ENCODE results near the gene GMEB2.
"Not testable (repeated sequence)": the region's sequence is repeated elsewhere in the genome, so short reads cannot be mapped to it uniquely, and the experiment has no call there.

The GMEB2 gene

DNA sequence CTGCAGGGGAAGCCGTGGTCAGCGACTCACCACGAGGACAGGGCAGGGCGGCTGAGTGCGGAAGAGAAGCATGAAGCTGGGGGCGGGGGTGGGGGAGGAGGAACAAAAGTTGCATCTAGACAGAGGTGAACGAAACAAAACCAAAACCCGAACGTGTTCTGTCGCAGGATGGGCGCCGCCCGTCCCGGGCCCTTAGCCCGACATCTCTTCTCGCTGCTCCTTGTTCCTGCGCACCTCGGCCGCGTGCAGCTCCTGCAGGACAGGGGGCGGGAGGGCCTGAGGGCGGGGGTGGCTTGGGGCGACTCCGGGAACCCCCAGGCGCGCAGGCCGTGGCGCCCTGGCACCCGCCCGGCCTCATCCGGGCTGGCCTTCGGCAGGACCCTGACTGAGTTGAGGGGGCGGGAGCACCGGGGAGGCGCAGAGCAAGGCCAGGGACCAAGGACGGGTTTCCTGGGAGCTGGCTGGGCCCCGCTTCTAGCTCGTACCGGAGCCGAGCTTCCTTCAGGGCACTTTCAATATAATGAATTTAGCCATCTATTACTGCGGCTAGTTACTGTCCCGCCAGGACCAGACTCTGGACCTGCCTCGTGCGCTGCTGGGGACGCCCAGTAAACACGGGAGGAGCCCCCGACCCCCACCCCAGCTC is 14.4 kb upstream of the GMEB2 start:
- Mint-ChIP-seq H3K27me3 (no peaks in the 10 kb centered on the region), H3K4me3 (peak overlapping the region; percentile 82), H3K27ac (ENCODE audit: low read depth) (peak overlapping the region; percentile 90), H3K4me1 (peaks cover 30% of the 10 kb centered on the region), H3K36me3 (ENCODE audit: insufficient read depth) (peaks cover 28% of the 10 kb centered on the region), H3K9me3 (no peaks in the 10 kb centered on the region)
- DNase-seq (ENCODE audit: low spot score in 2 of 2) (peak in 1 of 2 donors; percentile 59), ATAC-seq (replicated peaks; ENCODE audit: extremely low read depth, poor library complexity, severe bottlenecking) (peak; percentile 38)

DNA sequence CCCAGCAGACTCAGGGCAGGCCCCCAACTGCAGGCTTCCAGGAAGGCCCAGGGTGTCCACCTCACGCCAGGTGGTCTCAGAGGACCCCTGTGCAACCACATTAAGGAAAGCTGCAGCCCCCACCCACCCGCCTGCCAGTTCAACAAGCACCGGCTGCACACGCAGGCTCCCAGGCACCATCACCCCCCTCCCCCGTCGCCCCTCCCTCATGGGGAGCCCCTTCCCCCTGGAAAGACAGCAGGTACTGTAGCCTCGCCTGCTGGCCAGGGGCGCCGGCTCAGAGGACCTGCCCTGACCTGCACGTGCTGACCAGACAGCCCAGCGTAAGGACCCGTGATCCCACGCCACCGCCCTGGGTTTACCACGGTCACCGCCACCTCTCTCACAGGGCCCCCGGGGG is 13.8 kb upstream of the GMEB2 start:
- not testable (repeated sequence) for DNase-seq (ENCODE audit: low spot score in 2 of 2); ATAC-seq (replicated peaks; ENCODE audit: extremely low read depth, poor library complexity, severe bottlenecking); H3K27ac Mint-ChIP-seq (ENCODE audit: low read depth); H3K27me3 Mint-ChIP-seq; H3K9me3 Mint-ChIP-seq
- Mint-ChIP-seq H3K4me1 (peaks cover 33% of the 10 kb centered on the region), H3K36me3 (ENCODE audit: insufficient read depth) (peaks cover 30% of the 10 kb centered on the region), H3K4me3 (peak overlapping the region; percentile 82)

DNA sequence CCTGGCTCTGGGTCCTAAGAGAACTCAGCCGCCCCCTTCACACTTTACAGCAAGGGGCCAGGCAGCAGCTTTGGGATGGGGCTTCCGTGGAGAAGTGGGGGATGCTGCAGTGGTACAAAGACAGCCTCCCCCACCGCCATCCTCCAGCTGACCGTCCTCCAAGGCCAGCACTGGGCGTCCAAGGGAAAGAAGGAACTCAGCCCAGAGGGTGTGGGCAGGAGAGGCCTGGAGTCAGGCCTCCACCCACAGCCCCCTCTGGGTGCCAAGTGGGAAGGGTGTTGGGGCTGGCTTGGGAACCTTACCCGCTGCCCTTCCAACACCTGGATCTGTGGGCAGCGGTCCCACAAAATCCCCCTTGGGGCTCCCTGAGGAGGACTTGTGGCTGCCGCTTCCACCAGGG is 13.2 kb upstream of the GMEB2 start:
- no peaks in the 10 kb centered on the region for H3K9me3 Mint-ChIP-seq
- H3K27ac Mint-ChIP-seq (ENCODE audit: low read depth): peak overlapping the region; percentile 100
- peaks cover 36% of the 10 kb centered on the region for H3K4me1 Mint-ChIP-seq
- H3K27me3 Mint-ChIP-seq: no peaks in the 10 kb centered on the region
- DNase-seq (ENCODE audit: low spot score in 2 of 2): no peak
- peak overlapping the region; percentile 82 for H3K4me3 Mint-ChIP-seq
- H3K36me3 Mint-ChIP-seq (ENCODE audit: insufficient read depth): peaks cover 30% of the 10 kb centered on the region
- ATAC-seq (replicated peaks; ENCODE audit: extremely low read depth, poor library complexity, severe bottlenecking): no peak

DNA sequence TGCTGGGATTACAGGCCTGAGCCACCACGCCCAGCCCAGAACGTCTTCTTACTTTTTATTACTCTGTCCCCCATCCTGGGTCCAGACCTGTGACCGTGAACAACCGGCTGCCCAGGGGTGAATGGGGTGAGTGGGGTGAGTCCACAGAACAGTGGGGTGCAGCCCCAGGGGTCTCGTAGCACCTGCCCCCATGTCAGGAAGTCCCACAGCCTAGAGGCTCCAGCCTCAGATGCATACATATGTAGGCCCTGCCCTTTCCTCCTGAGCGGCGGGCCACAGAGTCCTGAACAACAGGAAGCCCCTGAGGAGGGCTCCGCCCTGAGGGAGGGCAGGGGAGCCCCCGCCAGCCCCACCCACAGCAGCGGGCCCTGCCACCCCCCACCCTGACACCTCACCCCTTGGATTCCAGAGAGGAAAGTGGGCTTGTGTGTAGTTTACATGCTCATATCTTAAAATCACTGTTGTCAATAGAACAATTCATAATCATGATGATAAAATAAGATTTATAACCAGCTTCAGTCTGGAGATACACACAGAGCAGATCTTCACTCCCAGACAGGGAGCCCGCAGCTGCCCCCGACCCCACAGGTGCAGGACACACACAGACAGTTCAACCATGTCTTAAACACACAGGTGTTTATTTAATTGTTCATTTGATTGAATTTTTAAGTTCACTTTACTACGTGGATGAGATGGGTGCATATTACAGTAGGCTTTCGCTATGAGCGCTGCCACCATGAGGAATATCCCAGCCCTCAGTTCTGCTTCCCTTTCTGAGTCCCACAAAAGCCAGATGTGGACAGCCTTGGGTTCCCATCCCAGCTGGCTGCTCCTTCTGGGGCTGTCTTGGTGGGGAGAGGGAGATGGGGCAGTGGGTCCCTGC is 12.4 kb upstream of the GMEB2 start:
- Mint-ChIP-seq H3K9me3 (no peaks in the 10 kb centered on the region), H3K36me3 (ENCODE audit: insufficient read depth) (peaks cover 30% of the 10 kb centered on the region), H3K4me3 (peak overlapping the region; percentile 82), H3K4me1 (peaks cover 36% of the 10 kb centered on the region), H3K27ac (ENCODE audit: low read depth) (peak overlapping the region; percentile 100), H3K27me3 (no peaks in the 10 kb centered on the region)
- ATAC-seq (replicated peaks; ENCODE audit: extremely low read depth, poor library complexity, severe bottlenecking): peak; percentile 28
- DNase-seq (ENCODE audit: low spot score in 2 of 2): peak in 1 of 2 donors; percentile 63

DNA sequence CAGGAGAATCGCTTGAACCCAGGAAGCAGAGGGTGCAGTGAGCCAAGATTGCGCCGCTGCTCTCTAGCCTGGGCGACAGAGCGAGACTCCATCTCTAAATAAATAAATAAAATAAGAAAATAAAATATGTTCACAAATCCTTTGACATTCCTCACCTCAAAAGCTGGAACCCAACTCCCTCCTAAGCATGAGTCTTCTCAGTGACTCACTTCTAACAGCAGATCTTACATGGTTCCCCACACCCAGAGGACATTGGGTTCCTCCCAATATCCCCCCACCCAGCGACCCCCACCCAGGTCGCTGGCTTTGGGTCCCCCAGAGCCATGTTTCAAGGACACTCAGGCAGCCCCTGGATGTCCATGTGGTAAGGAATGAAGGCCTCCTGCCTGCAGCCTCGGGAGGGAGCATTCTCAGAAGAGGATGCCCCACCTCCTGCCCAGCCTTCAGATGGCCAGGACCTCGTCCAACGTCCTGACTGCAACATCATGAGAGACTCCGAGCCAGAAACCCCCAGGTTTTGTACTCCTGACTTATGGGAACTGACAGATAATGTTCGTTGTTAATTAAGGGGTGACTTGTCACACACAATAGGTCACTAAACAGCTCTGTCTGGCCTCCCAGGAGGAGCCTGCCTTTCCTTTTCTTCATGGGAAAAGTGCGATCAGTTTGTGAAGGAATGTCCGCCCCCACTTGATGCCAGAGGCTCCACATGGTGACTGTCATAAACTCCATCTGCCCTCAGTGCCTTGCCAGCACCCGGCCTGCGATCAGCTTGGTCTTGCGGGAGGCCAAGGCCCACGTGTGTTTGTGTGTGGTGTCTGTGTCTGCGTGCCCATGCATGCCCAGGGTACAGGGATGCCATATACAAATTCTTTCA is 10.1 kb upstream of the GMEB2 start:
- peak overlapping the region; percentile 18 for H3K4me3 Mint-ChIP-seq
- H3K4me1 Mint-ChIP-seq: peaks cover 33% of the 10 kb centered on the region
- H3K27me3 Mint-ChIP-seq: no peaks in the 10 kb centered on the region
- DNase-seq (ENCODE audit: low spot score in 2 of 2) (no peak), ATAC-seq (replicated peaks; ENCODE audit: extremely low read depth, poor library complexity, severe bottlenecking) (no peak)
- H3K36me3 Mint-ChIP-seq (ENCODE audit: insufficient read depth): peaks cover 19% of the 10 kb centered on the region
- H3K27ac Mint-ChIP-seq (ENCODE audit: low read depth): peak overlapping the region; percentile 100
- no peaks in the 10 kb centered on the region for H3K9me3 Mint-ChIP-seq

DNA sequence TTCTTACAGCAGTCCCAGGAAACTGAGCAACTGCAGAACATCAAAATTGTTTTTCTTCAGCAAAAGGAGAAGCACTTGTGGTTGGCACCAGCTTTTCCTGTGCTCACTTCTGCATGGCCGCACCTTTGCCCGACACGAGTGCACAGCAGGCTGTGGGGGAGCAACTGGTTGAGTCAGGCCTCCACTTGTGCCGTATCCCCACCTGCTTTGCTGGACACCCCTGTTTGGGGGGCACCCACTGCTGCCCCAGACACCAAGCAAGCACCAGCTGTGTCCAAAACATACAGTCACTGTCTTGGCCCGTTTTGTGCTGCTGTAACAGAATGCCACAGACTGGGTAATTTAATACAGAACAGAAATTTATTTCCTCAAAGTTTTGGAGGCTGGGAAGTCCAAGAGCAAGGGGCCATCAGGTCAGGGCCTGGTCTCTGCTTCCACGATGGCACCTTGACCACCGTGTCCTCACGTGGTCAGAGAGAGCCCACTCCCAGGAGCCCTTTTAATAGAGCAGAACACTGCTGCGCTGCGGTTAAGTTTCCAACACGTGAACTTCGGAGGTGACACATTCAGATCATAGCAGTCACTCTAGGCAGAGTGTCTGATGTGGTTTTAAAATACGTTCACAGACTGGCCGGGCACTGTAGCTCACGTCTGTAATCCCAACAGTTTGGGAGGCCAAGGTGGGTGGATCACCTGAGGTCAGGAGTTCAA is 8.7 kb upstream of the GMEB2 start:
- ATAC-seq (replicated peaks; ENCODE audit: extremely low read depth, poor library complexity, severe bottlenecking) (peak; percentile 82), DNase-seq (ENCODE audit: low spot score in 2 of 2) (peak; percentile 59 to 81)
- Mint-ChIP-seq H3K27ac (ENCODE audit: low read depth) (peak overlapping the region; percentile 92), H3K4me1 (peaks cover 33% of the 10 kb centered on the region), H3K27me3 (no peaks in the 10 kb centered on the region), H3K36me3 (ENCODE audit: insufficient read depth) (peaks cover 15% of the 10 kb centered on the region), H3K9me3 (no peaks in the 10 kb centered on the region), H3K4me3 (peak overlapping the region; percentile 75)

DNA sequence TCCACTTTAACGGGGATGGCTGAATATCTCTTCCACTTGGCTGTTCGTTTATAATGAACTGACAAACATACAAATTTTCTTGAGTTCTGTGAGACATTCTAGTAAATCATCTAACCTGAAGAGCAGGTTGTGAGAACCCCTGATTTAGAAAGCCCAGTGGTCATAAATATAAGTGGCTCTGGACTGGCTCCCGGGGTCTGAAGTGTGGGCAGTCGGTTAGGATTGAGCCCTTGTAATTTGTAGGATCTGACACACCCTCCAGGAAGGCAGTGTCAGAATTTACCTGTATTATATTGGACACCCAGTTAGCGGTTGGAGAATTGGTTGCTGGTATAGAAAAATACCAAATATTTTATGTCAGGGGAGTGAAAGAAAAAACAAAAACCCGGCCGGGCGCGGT is 6.8 kb upstream of the GMEB2 start:
- H3K4me3 Mint-ChIP-seq: no peak overlapping the region
- DNase-seq (ENCODE audit: low spot score in 2 of 2): no peak
- peaks cover 13% of the 10 kb centered on the region for H3K36me3 Mint-ChIP-seq (ENCODE audit: insufficient read depth)
- H3K27me3 Mint-ChIP-seq: no peaks in the 10 kb centered on the region
- H3K27ac Mint-ChIP-seq (ENCODE audit: low read depth): peak overlapping the region; percentile 49
- peaks cover 26% of the 10 kb centered on the region for H3K4me1 Mint-ChIP-seq
- no peaks in the 10 kb centered on the region for H3K9me3 Mint-ChIP-seq
- no peak for ATAC-seq (replicated peaks; ENCODE audit: extremely low read depth, poor library complexity, severe bottlenecking)

DNA sequence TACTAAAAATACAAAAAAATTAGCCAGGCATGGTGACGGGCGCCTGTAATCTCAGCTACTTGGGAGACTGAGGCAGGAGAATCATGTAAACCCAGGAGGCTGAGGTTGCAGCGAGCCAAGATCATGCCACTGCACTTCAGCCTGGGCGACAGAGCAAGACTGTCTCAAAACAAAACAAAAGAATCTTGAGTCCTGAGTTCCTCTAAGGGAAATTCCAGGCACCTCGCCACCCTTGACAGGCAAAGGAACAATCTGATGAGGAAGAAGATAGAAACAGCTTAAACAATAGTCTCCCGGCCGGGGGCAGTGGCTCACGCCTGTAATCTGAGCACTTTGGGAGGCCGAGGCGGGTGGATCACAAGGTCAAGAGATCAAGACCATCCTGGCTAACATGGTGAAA is 4.5 kb upstream of the GMEB2 start:
- DNase-seq (ENCODE audit: low spot score in 2 of 2); H3K9me3 Mint-ChIP-seq; H3K27ac Mint-ChIP-seq (ENCODE audit: low read depth); H3K27me3 Mint-ChIP-seq; ATAC-seq (replicated peaks; ENCODE audit: extremely low read depth, poor library complexity, severe bottlenecking): not testable (repeated sequence)
- H3K36me3 Mint-ChIP-seq (ENCODE audit: insufficient read depth): peaks cover 20% of the 10 kb centered on the region
- H3K4me1 Mint-ChIP-seq: peaks cover 28% of the 10 kb centered on the region
- H3K4me3 Mint-ChIP-seq: peak overlapping the region; percentile 34

DNA sequence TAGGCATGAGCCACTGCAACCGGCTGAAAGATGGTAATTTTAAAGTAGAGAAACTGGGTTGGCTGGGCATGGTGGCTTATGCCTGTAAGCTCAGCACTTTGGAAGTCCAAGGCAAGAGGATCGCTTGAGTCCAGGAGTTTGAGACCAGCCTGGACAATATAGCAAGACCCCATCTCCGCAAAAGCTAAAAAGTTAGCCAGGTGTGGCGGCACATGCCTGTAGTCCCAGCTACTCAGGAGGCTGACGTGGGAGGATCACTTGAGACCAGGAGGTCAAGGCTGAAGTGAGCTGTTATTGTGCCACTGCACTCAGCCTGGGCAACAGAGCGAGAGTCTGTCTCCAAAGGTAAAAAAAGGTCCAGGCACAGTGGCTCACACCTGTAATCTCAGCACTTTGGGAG is 4.1 kb upstream of the GMEB2 start:
- not testable (repeated sequence) for H3K27ac Mint-ChIP-seq (ENCODE audit: low read depth); ATAC-seq (replicated peaks; ENCODE audit: extremely low read depth, poor library complexity, severe bottlenecking); H3K4me3 Mint-ChIP-seq; H3K27me3 Mint-ChIP-seq; DNase-seq (ENCODE audit: low spot score in 2 of 2); H3K9me3 Mint-ChIP-seq
- H3K4me1 Mint-ChIP-seq: peaks cover 28% of the 10 kb centered on the region
- peaks cover 20% of the 10 kb centered on the region for H3K36me3 Mint-ChIP-seq (ENCODE audit: insufficient read depth)

DNA sequence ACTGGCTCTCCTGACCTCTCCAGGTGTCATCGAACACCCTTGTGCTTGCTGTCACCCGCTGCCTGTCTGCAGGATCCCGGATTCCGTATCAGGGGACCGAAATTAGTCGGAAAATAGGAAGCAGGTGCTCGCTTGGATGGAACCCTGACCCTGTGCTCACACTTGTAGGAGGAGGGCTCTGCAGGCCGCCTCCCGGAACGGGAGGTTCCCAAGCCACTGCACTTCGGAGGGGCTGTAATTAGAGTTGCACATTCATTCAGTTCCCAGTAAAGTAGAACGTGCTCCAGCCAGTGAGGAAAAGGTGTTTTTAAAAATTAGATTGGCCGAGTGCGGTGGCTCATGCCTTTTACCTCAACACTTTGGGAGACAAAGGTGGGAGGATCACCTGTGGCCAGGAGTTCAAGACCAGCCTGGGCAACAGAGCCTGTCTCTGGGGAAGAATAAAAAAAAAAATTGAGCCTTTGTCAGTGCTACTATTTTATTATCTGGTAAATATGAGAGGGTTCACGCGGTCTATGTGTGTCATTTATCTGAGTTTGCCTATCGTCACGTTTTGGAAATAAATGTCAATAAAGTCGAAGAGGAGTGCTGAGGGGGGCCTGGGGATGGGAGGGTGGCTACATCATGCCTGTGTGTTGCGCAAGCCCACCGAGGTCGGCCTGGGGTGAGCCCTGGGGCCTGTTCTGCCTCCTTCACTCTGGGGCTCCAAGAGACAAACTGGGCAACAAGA is 1.5 kb upstream of the GMEB2 start:
- Mint-ChIP-seq H3K9me3 (no peaks in the 10 kb centered on the region), H3K4me3 (peak overlapping the region; percentile 92), H3K36me3 (ENCODE audit: insufficient read depth) (peaks cover 20% of the 10 kb centered on the region), H3K27ac (ENCODE audit: low read depth) (peak overlapping the region; percentile 89), H3K27me3 (no peaks in the 10 kb centered on the region), H3K4me1 (peaks cover 30% of the 10 kb centered on the region)
- ATAC-seq (replicated peaks; ENCODE audit: extremely low read depth, poor library complexity, severe bottlenecking): no peak
- no peak for DNase-seq (ENCODE audit: low spot score in 2 of 2)

DNA sequence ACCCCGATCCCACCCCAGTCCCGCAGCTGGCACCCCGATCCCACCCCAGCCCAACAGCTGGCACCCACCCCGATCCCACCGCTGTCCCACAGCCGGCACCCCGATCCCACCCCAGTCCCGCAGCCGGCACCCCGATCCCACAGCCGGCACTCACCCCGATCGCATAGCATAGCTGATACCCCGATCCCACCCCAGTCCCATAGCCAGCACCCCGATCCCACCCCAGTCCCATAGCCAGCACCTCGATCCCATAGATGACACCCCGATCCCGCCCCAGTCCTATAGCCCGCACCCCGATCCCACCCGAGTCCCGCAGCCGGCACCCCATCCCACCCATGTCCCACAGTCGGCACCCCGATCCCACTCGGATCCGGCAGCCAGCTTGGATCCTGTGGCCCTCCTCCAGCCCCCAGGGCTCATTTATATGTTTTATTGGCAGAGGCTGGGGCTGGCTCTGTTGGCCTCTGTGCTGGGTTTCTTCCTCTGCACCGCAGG is 897 bp upstream of the GMEB2 start:
- DNase-seq (ENCODE audit: low spot score in 2 of 2) (no peak), ATAC-seq (replicated peaks; ENCODE audit: extremely low read depth, poor library complexity, severe bottlenecking) (no peak)
- Mint-ChIP-seq H3K4me3 (peak overlapping the region; percentile 92), H3K27ac (ENCODE audit: low read depth) (peak overlapping the region; percentile 89), H3K4me1 (peaks cover 30% of the 10 kb centered on the region), H3K9me3 (no peaks in the 10 kb centered on the region), H3K27me3 (no peaks in the 10 kb centered on the region), H3K36me3 (ENCODE audit: insufficient read depth) (peaks cover 20% of the 10 kb centered on the region)
